DOHH2 (cell line): Measurements from ENCODE around the gene DOCK9.
"Not testable (repeated sequence)": the region's sequence is repeated elsewhere in the genome, so short reads cannot be mapped to it uniquely, and the experiment has no call there.

ENCODE experiments used
- H3F3A ChIP-seq: fragments of 200-600 bp; sonication (generic), shearing (Covaris generic); 2 replicates; pipeline ENCODE4 v1.6.0; 2016; ENCODE audit warnings: antibody characterized with exemption, mild to moderate bottlenecking; ENCODE audit not compliant: control insufficient read depth, insufficient read depth
- H3K27ac ChIP-seq: fragments of 200-600 bp; sonication (generic); 2 replicates; pipeline ENCODE4 v1.5.1; 2014; ENCODE audit warnings: low read depth, mild to moderate bottlenecking, low read length, moderate library complexity
- H3K27me3 ChIP-seq: fragments of 200-600 bp; sonication (generic); 2 replicates; pipeline ENCODE4 v1.6.1; 2014; ENCODE audit warnings: mild to moderate bottlenecking, low read length, mixed read lengths; ENCODE audit not compliant: control insufficient read depth
- H3K36me3 ChIP-seq: fragments of 200-600 bp; sonication (generic); 2 replicates; pipeline ENCODE4 v1.6.1; 2014; ENCODE audit warnings: mild to moderate bottlenecking, low read length, moderate library complexity, mixed read lengths; ENCODE audit not compliant: control insufficient read depth
- H3K4me1 ChIP-seq: fragments of 200-600 bp; sonication (generic); 2 replicates; pipeline ENCODE4 v1.6.1; 2014; ENCODE audit warnings: mild to moderate bottlenecking, low read length, mixed read lengths; ENCODE audit not compliant: control insufficient read depth
- H3K4me2 ChIP-seq: fragments of 200-600 bp; sonication (generic); 2 replicates; pipeline ENCODE4 v1.6.0; 2014; ENCODE audit warnings: mild to moderate bottlenecking, low read length, moderate library complexity
- H3K4me3 ChIP-seq: fragments of 200-600 bp; sonication (generic); 2 replicates; pipeline ENCODE4 v1.5.1; 2014; ENCODE audit warnings: mild to moderate bottlenecking, low read length, mixed read lengths
- H3K79me2 ChIP-seq: fragments of 200-600 bp; sonication (generic); 2 replicates; pipeline ENCODE4 v1.6.1; 2014; ENCODE audit warnings: mild to moderate bottlenecking, low read length, mixed read lengths; ENCODE audit not compliant: control insufficient read depth
- H3K9me2 ChIP-seq: fragments of 200-600 bp; sonication (generic); replicated peaks from 2 replicates; pipeline ENCODE4 v1.6.1; 2014; ENCODE audit warnings: mild to moderate bottlenecking, low read length, mixed read lengths; ENCODE audit not compliant: control insufficient read depth
- H3K9me3 ChIP-seq: fragments of 200-600 bp; sonication (generic); 2 replicates; pipeline ENCODE4 v1.6.1; 2014; ENCODE audit warnings: antibody characterized with exemption, low read length, mixed read lengths; ENCODE audit not compliant: control insufficient read depth, insufficient read depth
- H4K20me1 ChIP-seq: fragments of 200-600 bp; sonication (generic); 2 replicates; pipeline ENCODE4 v1.6.0; 2014; ENCODE audit warnings: low read depth, mild to moderate bottlenecking, antibody characterized with exemption, low read length, moderate library complexity; ENCODE audit not compliant: control insufficient read depth, insufficient read depth
- EZH2phosphoT487 ChIP-seq: fragments of 200-600 bp; sonication (generic); IDR thresholded peaks from 2 replicates; pipeline ENCODE4 v1.6.1; 2017; ENCODE audit warnings: borderline replicate concordance, mild to moderate bottlenecking, antibody characterized with exemption, low read length, moderate library complexity, mixed read lengths
- TF ChIP-seq, protein P1 (sequence below): fragments of 200-600 bp; sonication (generic); IDR thresholded peaks from one replicate; pipeline ENCODE4 v1.5.1; 2014; ENCODE audit warnings: antibody characterized with exemption, mild to moderate bottlenecking, low read depth, low read length; ENCODE audit not compliant: poor library complexity, severe bottlenecking

DOCK9 gene

DNA sequence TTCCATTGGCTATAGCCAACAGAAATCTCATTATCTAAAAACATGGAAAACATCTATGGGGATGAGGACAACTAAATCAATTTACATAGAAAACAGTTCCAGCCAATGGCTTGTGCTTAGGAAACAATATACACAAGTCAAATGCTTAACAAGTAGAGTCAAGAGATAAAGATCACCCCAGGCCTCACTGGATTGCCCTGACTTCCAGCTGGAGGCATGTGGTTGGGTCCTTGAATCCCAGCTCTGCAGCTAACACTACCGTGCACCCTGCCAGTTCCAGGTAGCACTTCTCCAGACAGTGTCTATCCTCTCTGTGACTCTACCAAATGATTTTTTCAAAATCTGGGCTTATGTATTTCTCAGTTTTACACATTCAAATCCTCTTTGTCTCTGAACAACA is 80.2 kb downstream of the DOCK9 start:
- H3K4me3 ChIP-seq = no peak overlapping the region
- no peaks in the 10 kb centered on the region for H3K27me3 ChIP-seq
- no peaks in the 10 kb centered on the region for H3K9me3 ChIP-seq
- no peaks in the 10 kb centered on the region for H3K4me1 ChIP-seq
- H3K27ac ChIP-seq = no peak overlapping the region
- no peaks in the 10 kb centered on the region for H3K79me2 ChIP-seq
- no peak for TF ChIP-seq EZH2phosphoT487
- TF ChIP-seq, protein P1, sequence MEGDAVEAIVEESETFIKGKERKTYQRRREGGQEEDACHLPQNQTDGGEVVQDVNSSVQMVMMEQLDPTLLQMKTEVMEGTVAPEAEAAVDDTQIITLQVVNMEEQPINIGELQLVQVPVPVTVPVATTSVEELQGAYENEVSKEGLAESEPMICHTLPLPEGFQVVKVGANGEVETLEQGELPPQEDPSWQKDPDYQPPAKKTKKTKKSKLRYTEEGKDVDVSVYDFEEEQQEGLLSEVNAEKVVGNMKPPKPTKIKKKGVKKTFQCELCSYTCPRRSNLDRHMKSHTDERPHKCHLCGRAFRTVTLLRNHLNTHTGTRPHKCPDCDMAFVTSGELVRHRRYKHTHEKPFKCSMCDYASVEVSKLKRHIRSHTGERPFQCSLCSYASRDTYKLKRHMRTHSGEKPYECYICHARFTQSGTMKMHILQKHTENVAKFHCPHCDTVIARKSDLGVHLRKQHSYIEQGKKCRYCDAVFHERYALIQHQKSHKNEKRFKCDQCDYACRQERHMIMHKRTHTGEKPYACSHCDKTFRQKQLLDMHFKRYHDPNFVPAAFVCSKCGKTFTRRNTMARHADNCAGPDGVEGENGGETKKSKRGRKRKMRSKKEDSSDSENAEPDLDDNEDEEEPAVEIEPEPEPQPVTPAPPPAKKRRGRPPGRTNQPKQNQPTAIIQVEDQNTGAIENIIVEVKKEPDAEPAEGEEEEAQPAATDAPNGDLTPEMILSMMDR = no peak
- H3K4me2 ChIP-seq = no peak overlapping the region
- H3F3A ChIP-seq = no peaks in the 10 kb centered on the region
- H3K36me3 ChIP-seq = no peaks in the 10 kb centered on the region
- H3K9me2 ChIP-seq = no peaks in the 10 kb centered on the region
- no peaks in the 10 kb centered on the region for H4K20me1 ChIP-seq

DNA sequence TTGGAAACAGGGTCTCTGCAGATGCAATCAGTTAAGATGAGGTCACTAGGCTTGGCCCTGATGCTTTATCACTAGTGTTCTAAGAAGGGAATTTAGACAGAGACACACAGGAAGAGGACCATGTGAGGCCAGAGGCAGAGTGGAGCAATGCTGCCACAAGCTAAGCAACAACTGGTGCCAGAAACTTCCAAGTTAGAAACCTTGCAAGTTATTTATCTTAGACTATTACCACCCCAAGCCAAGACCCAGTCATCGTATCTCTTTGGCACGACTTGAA is 81.1 kb downstream of the DOCK9 start:
- Histone ChIP-seq H3K9me2 (no peaks in the 10 kb centered on the region), H3K79me2 (no peaks in the 10 kb centered on the region), H3K27me3 (no peaks in the 10 kb centered on the region; the same call in 1 of the 2 replicates), H3K4me1 (no peaks in the 10 kb centered on the region), H3F3A (no peaks in the 10 kb centered on the region), H3K4me3 (no peak overlapping the region), H3K27ac (no peak overlapping the region), H4K20me1 (no peaks in the 10 kb centered on the region), H3K9me3 (no peaks in the 10 kb centered on the region), H3K36me3 (no peaks in the 10 kb centered on the region), H3K4me2 (no peak overlapping the region)
- TF ChIP-seq, protein P1 = no peak
- no peak for TF ChIP-seq EZH2phosphoT487

DNA sequence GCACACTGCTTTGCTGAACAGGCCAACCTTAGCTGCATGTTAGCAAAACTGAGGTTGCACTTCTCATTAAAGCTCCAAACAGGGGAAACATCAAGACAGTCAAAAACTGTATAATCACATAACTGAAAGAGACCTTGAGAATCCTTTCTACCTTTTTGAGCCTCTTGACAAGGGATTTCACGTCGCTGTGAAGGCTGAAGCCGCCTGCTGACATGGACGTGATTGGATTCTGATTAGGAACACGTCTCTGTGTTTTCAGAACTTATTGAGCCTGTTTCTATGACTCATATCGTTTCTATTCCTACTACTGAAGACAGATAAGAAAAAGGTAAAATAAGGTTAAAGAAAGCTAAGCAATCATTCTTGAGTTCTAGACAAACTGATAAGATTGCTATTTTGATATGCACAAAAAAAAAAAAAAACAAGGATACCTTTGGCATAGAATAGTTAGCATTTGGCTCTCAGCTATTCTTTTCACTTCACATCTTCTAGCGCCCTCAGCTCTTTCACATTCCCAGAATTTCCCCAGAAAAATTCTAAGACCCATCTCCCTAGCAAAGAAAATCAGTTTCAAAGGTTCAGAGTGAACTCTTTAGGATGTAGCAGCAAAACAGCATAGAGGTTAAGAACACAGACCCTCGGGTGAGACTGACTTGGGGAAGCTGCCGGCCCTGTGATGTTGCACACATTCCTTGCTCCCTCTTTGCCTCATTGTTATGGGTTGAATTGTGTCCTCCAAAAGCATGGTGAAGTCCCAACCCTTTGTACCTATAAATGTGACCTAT is 81.6 kb downstream of the DOCK9 start:
- H4K20me1 ChIP-seq = no peaks in the 10 kb centered on the region
- TF ChIP-seq, protein P1 = no peak
- no peak for TF ChIP-seq EZH2phosphoT487
- H3K4me3 ChIP-seq = no peak overlapping the region
- no peak overlapping the region for H3K27ac ChIP-seq
- H3K9me3 ChIP-seq = no peaks in the 10 kb centered on the region
- no peaks in the 10 kb centered on the region for H3K4me1 ChIP-seq
- no peaks in the 10 kb centered on the region; the same call in 1 of the 2 replicates for H3K27me3 ChIP-seq
- H3K4me2 ChIP-seq = no peak overlapping the region
- no peaks in the 10 kb centered on the region for H3K79me2 ChIP-seq
- no peaks in the 10 kb centered on the region for H3K36me3 ChIP-seq
- no peaks in the 10 kb centered on the region for H3K9me2 ChIP-seq
- no peaks in the 10 kb centered on the region for H3F3A ChIP-seq

DNA sequence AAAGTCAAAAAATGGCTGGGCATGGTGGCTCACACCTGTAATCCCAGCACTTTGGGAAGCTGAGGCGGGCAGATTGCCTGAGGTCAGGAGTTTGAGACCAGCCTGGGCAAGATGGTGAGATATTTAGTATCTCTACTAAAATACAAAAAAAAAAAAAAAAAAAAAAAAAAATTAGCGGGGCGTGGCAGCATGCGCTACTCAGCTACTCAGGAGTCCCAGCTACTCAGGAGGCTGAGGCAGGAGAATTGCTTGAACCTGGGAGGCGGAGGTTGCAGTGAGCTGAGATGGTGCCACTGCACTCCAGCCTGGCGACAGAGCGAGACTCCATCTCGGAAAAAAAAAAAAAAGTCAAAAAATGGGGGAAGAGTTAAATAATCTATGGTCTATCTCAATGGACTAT is 83.0 kb downstream of the DOCK9 start:
- H3K27ac ChIP-seq, H3K36me3 ChIP-seq, H3K9me3 ChIP-seq, H3K27me3 ChIP-seq, H3F3A ChIP-seq, H3K79me2 ChIP-seq, H3K4me1 ChIP-seq, H4K20me1 ChIP-seq, H3K9me2 ChIP-seq, H3K4me2 ChIP-seq, H3K4me3 ChIP-seq: not testable (repeated sequence)
